ENCODE results near the gene DIS3L2. TPM values are rescaled to one million over a fixed set of nuclear protein-coding genes. Genes with fewer than 3 reads are reported as not detected.

DIS3L2 gene
- total and polyA plus RNA-seq, 2 experiments from 2014 or later, result 9.3 to 15.6 TPM

- Histone ChIP-seq H3F3A (ENCODE audit: insufficient read depth) (no peaks in the 10 kb centered on the region), H2AFZ (no peak overlapping the region), H3K4me1 (ENCODE audit: insufficient read depth) (peaks cover 4% of the 10 kb centered on the region; the same call in 1 of the 2 replicates), H3K79me2 (ENCODE audit: insufficient read depth) (peaks cover 98% of the 10 kb centered on the region), H3K9me3 (ENCODE audit: low read depth) (no peaks in the 10 kb centered on the region), H3K9ac (no peak overlapping the region), H3K27me3 (replicated peaks; ENCODE audit: insufficient read depth) (no peaks in the 10 kb centered on the region), H3K4me3 (no peak overlapping the region), H3K9me2 (ENCODE audit: insufficient read depth) (no peaks in the 10 kb centered on the region), H3K27ac (no peak overlapping the region), H3K4me2 (ENCODE audit: unreplicated experiment) (no peak overlapping the region), H4K20me1 (ENCODE audit: insufficient read depth) (peaks cover 10% of the 10 kb centered on the region; the same call in 1 of the 2 replicates), H3K36me3 (ENCODE audit: low read depth) (no peaks in the 10 kb centered on the region)
- 83% methylated on average over 4 of the region's 4 CpGs for WGBS, 2 experiments (ENCODE audit: low coverage in 1 of 2, low lambda C conversion rate in 2 of 2, missing lambda C conversion rate in 2 of 2)
- DNase-seq, result no peak
- TF ChIP-seq EZH2phosphoT487 (IDR thresholded peaks at IDR 0.05; ENCODE audit: insufficient read depth, low read depth) (no peak), EZH2 (IDR thresholded peaks at IDR 0.05; ENCODE audit: insufficient read depth, poor library complexity, severe bottlenecking) (no peak)
- in situ Hi-C loops (cut with MboI), result no loop called here
Observed at GRCh38 chr2:231966886-231967285, 5.4 kb downstream of the DIS3L2 start.

GRCh38 chr2:231968820-231969219, 7.3 kb downstream of the DIS3L2 start:
- Histone ChIP-seq H3K4me2 (ENCODE audit: unreplicated experiment) (no peak overlapping the region), H3K4me3 (no peak overlapping the region), H3K4me1 (ENCODE audit: insufficient read depth) (no peaks in the 10 kb centered on the region), H4K20me1 (ENCODE audit: insufficient read depth) (peaks cover 10% of the 10 kb centered on the region; the same call in 1 of the 2 replicates), H3F3A (ENCODE audit: insufficient read depth) (no peaks in the 10 kb centered on the region), H2AFZ (no peak overlapping the region), H3K9me3 (ENCODE audit: low read depth) (no peaks in the 10 kb centered on the region), H3K9me2 (ENCODE audit: insufficient read depth) (no peaks in the 10 kb centered on the region), H3K27ac (no peak overlapping the region), H3K79me2 (ENCODE audit: insufficient read depth) (peaks cover 96% of the 10 kb centered on the region), H3K36me3 (ENCODE audit: low read depth) (no peaks in the 10 kb centered on the region), H3K9ac (no peak overlapping the region), H3K27me3 (replicated peaks; ENCODE audit: insufficient read depth) (no peaks in the 10 kb centered on the region)
- DNase-seq, result no peak
- TF ChIP-seq EZH2phosphoT487 (IDR thresholded peaks at IDR 0.05; ENCODE audit: insufficient read depth, low read depth), result no peak
- TF ChIP-seq EZH2 (IDR thresholded peaks at IDR 0.05; ENCODE audit: insufficient read depth, poor library complexity, severe bottlenecking), result no peak
- in situ Hi-C loops (cut with MboI), result no loop called here
- 93 to 97% methylated on average over 6 of the region's 6 CpGs for WGBS, 2 experiments (ENCODE audit: low coverage in 1 of 2, low lambda C conversion rate in 2 of 2, missing lambda C conversion rate in 2 of 2)

GRCh38 chr2:231970461-231970860, 8.9 kb downstream of the DIS3L2 start:
- Histone ChIP-seq H3K27me3 (replicated peaks; ENCODE audit: insufficient read depth) (no peaks in the 10 kb centered on the region), H3K9ac (no peak overlapping the region), H3K36me3 (ENCODE audit: low read depth) (no peaks in the 10 kb centered on the region), H3K4me1 (ENCODE audit: insufficient read depth) (no peaks in the 10 kb centered on the region), H3K27ac (no peak overlapping the region), H3F3A (ENCODE audit: insufficient read depth) (no peaks in the 10 kb centered on the region), H2AFZ (no peak overlapping the region), H3K9me3 (ENCODE audit: low read depth) (no peaks in the 10 kb centered on the region), H3K79me2 (ENCODE audit: insufficient read depth) (peaks cover 84% of the 10 kb centered on the region), H3K4me2 (ENCODE audit: unreplicated experiment) (no peak overlapping the region), H4K20me1 (ENCODE audit: insufficient read depth) (peaks cover 10% of the 10 kb centered on the region; the same call in 1 of the 2 replicates), H3K4me3 (no peak overlapping the region), H3K9me2 (ENCODE audit: insufficient read depth) (no peaks in the 10 kb centered on the region)
- 84 to 88% methylated on average over 3 of the region's 3 CpGs for WGBS, 2 experiments (ENCODE audit: low coverage in 1 of 2, low lambda C conversion rate in 2 of 2, missing lambda C conversion rate in 2 of 2)
- in situ Hi-C loops (cut with MboI), result no loop called here
- TF ChIP-seq EZH2phosphoT487 (IDR thresholded peaks at IDR 0.05; ENCODE audit: insufficient read depth, low read depth) (no peak), EZH2 (IDR thresholded peaks at IDR 0.05; ENCODE audit: insufficient read depth, poor library complexity, severe bottlenecking) (no peak)
- DNase-seq, result no peak

GRCh38 chr2:231975001-231975400, 13.5 kb downstream of the DIS3L2 start:
- Histone ChIP-seq H3K36me3 (ENCODE audit: low read depth) (no peaks in the 10 kb centered on the region), H3K4me3 (no peak overlapping the region), H3K4me2 (ENCODE audit: unreplicated experiment) (no peak overlapping the region), H3K79me2 (ENCODE audit: insufficient read depth) (peaks cover 53% of the 10 kb centered on the region), H3K4me1 (ENCODE audit: insufficient read depth) (no peaks in the 10 kb centered on the region), H3K27ac (no peak overlapping the region), H3K9ac (no peak overlapping the region), H2AFZ (no peak overlapping the region), H3K27me3 (replicated peaks; ENCODE audit: insufficient read depth) (no peaks in the 10 kb centered on the region), H4K20me1 (ENCODE audit: insufficient read depth) (no peaks in the 10 kb centered on the region), H3F3A (ENCODE audit: insufficient read depth) (no peaks in the 10 kb centered on the region), H3K9me3 (ENCODE audit: low read depth) (no peaks in the 10 kb centered on the region), H3K9me2 (ENCODE audit: insufficient read depth) (no peaks in the 10 kb centered on the region)
- WGBS, 2 experiments (ENCODE audit: low coverage in 1 of 2, low lambda C conversion rate in 2 of 2, missing lambda C conversion rate in 2 of 2), result 84 to 88% methylated on average over 2 of the region's 2 CpGs
- in situ Hi-C loops (cut with MboI), result no loop called here
- TF ChIP-seq EZH2 (IDR thresholded peaks at IDR 0.05; ENCODE audit: insufficient read depth, poor library complexity, severe bottlenecking) (no peak), EZH2phosphoT487 (IDR thresholded peaks at IDR 0.05; ENCODE audit: insufficient read depth, low read depth) (no peak)
- DNase-seq, result no peak

GRCh38 chr2:231977430-231977829, 15.9 kb downstream of the DIS3L2 start:
- DNase-seq, result no peak
- Histone ChIP-seq H3F3A (ENCODE audit: insufficient read depth) (no peaks in the 10 kb centered on the region), H4K20me1 (ENCODE audit: insufficient read depth) (no peaks in the 10 kb centered on the region), H3K79me2 (ENCODE audit: insufficient read depth) (peaks cover 49% of the 10 kb centered on the region), H3K27ac (no peak overlapping the region), H3K4me2 (ENCODE audit: unreplicated experiment) (no peak overlapping the region), H3K4me1 (ENCODE audit: insufficient read depth) (no peaks in the 10 kb centered on the region), H3K27me3 (replicated peaks; ENCODE audit: insufficient read depth) (no peaks in the 10 kb centered on the region), H3K4me3 (no peak overlapping the region), H3K9me3 (ENCODE audit: low read depth) (no peaks in the 10 kb centered on the region), H3K9ac (no peak overlapping the region), H3K9me2 (ENCODE audit: insufficient read depth) (no peaks in the 10 kb centered on the region), H3K36me3 (ENCODE audit: low read depth) (no peaks in the 10 kb centered on the region), H2AFZ (no peak overlapping the region)
- TF ChIP-seq EZH2phosphoT487 (IDR thresholded peaks at IDR 0.05; ENCODE audit: insufficient read depth, low read depth) (no peak), EZH2 (IDR thresholded peaks at IDR 0.05; ENCODE audit: insufficient read depth, poor library complexity, severe bottlenecking) (no peak)
- WGBS, 2 experiments (ENCODE audit: low coverage in 1 of 2, low lambda C conversion rate in 2 of 2, missing lambda C conversion rate in 2 of 2), result 96 to 98% methylated on average over 2 of the region's 2 CpGs
- in situ Hi-C loops (cut with MboI), result no loop called here
